Caco-2 (cell line): ENCODE measurements around the gene FCHSD2. TPM values are rescaled to one million over a fixed set of nuclear protein-coding genes. Genes with fewer than 3 reads are reported as not detected.

ENCODE experiments used
- BruUV-seq: library from RNA; stranded (reverse); fragments of 400-500 nt; replicated peaks from 2 replicates; lab custom pipeline; 2021; lab: Mats Ljungman, UMichigan
- CTCF ChIA-PET: fragments of 300-600 bp; sonication (Branson Sonifier 250); formaldehyde crosslinking; loops from one replicate; lab custom pipeline; 2022; ENCODE audit warnings: antibody characterized with exemption; lab: Charles Lee
- POLR2A ChIA-PET: fragments of 300-600 bp; sonication (Branson Sonifier 250); formaldehyde crosslinking; loops from one replicate; lab custom pipeline; 2022; ENCODE audit warnings: antibody characterized with exemption; lab: Charles Lee
- DNase-seq, 2 experiments: peaks; one replicate each; pipeline versions ENCODE4 v3.0.0 to v3.0.0-alpha.2; 2020 to 2022
- H3K27me3 ChIP-seq: replicated peaks from 2 replicates; pipeline ENCODE4 v1.6.0; 2011; ENCODE audit warnings: low read length; ENCODE audit not compliant: control insufficient read depth, insufficient read depth
- H3K36me3 ChIP-seq: 2 replicates; pipeline ENCODE4 v1.5.1; 2011; ENCODE audit warnings: low read length; ENCODE audit not compliant: control insufficient read depth, insufficient read depth
- H3K4me1 ChIP-seq: fragments of 250-450 bp; sonication (Bioruptor Pico); 2 replicates; pipeline ENCODE4 v1.5.1; 2020; ENCODE audit warnings: mild to moderate bottlenecking
- H3K4me3 ChIP-seq: 2 replicates; pipeline ENCODE4 v1.5.1; 2011; ENCODE audit warnings: low read depth, mild to moderate bottlenecking, control low read depth, low read length
- H3K9me3 ChIP-seq: fragments of 250-450 bp; sonication (Bioruptor Pico); 2 replicates; pipeline ENCODE4 v1.5.1; 2020; ENCODE audit warnings: mild to moderate bottlenecking, moderate library complexity
- H3K27ac Mint-ChIP-seq: one replicate; pipeline ENCODE4 v1.8.0; 2022; ENCODE audit warnings: mixed read lengths; ENCODE audit not compliant: unreplicated experiment
- H3K27me3 Mint-ChIP-seq: one replicate; pipeline ENCODE4 v1.8.0; 2022; ENCODE audit warnings: mixed read lengths; ENCODE audit not compliant: insufficient read depth, unreplicated experiment
- H3K36me3 Mint-ChIP-seq: one replicate; pipeline ENCODE4 v1.8.0; 2022; ENCODE audit warnings: mild to moderate bottlenecking, mixed read lengths; ENCODE audit not compliant: insufficient read depth, unreplicated experiment
- H3K4me1 Mint-ChIP-seq: one replicate; pipeline ENCODE4 v1.8.0; 2022; ENCODE audit warnings: low read depth, mixed read lengths; ENCODE audit not compliant: unreplicated experiment
- H3K4me3 Mint-ChIP-seq: one replicate; pipeline ENCODE4 v1.8.0; 2022; ENCODE audit warnings: mild to moderate bottlenecking, moderate library complexity, mixed read lengths; ENCODE audit not compliant: unreplicated experiment
- H3K9me3 Mint-ChIP-seq: one replicate; pipeline ENCODE4 v1.8.0; 2022; ENCODE audit warnings: mixed read lengths; ENCODE audit not compliant: unreplicated experiment
- CTCF ChIP-seq, 2 experiments: fragments of 200-600 bp in 1 of 2; IDR thresholded peaks; 1 replicate in 1 of 2; 2 replicates in 1 of 2; pipeline versions ENCODE4 v1.5.1 to v1.8.0; 2011 to 2022; ENCODE audit warnings: antibody characterized with exemption in 1 of 2, control low read depth in 1 of 2, inconsistent platforms in 1 of 2, low read depth in 1 of 2, low read length in 1 of 2, mild to moderate bottlenecking in 1 of 2, moderate library complexity in 1 of 2; ENCODE audit not compliant: insufficient read depth in 1 of 2, severe bottlenecking in 1 of 2, unreplicated experiment in 1 of 2
- intact Hi-C: fragments of 100-400 bp; cut with micrococcal nuclease; formaldehyde crosslinking; loops from one replicate; pipeline ENCODE4 v1.10.0; 2022; ENCODE audit not compliant: unreplicated experiment
- total RNA-seq: library from RNA; stranded (reverse); gene quantifications from 2 replicates; pipeline ENCODE4 v1.2.3, GENCODE V29; 2022

Gene FCHSD2
- total RNA-seq, 1 experiment from 2014 or later: 32.7 TPM

GRCh38 chr11:72833811-72834493 lies 308.2 kb downstream of the FCHSD2 start:
- Mint-ChIP-seq H3K27me3 (no peaks in the 10 kb centered on the region), H3K4me1 (peaks cover 16% of the 10 kb centered on the region), H3K27ac (no peak overlapping the region), H3K9me3 (no peaks in the 10 kb centered on the region), H3K4me3 (no peak overlapping the region), H3K36me3 (peaks cover 17% of the 10 kb centered on the region)
- H3K9me3 ChIP-seq: no peaks in the 10 kb centered on the region
- intact Hi-C loops: no loop called here
- POLR2A ChIA-PET: no interaction called here
- no peaks in the 10 kb centered on the region for H3K27me3 ChIP-seq
- no peak for DNase-seq
- no peak for TF ChIP-seq CTCF (IDR thresholded peaks at IDR 0.05; ENCODE audit: insufficient read depth in 1 of 2, low read depth in 1 of 2, low read length in 1 of 2, severe bottlenecking in 1 of 2, unreplicated experiment in 1 of 2)
- no TSS peak for BruUV-seq
- H3K4me1 ChIP-seq: peaks cover 10% of the 10 kb centered on the region
- CTCF ChIA-PET: interaction anchor here (0.7 to 2.0 kb wide), 4 partner anchors 11 to 109 kb away, joined by 3 to 8 read pairs (median 3); partner anchors contain the start of gene STARD10
- H3K36me3 ChIP-seq: no peaks in the 10 kb centered on the region
- H3K4me3 ChIP-seq: no peak overlapping the region

- Mint-ChIP-seq H3K27me3 (no peaks in the 10 kb centered on the region), H3K27ac (peak overlapping the region; percentile 16), H3K4me3 (no peak overlapping the region), H3K4me1 (peaks cover 19% of the 10 kb centered on the region), H3K36me3 (peaks cover 17% of the 10 kb centered on the region), H3K9me3 (no peaks in the 10 kb centered on the region)
- DNase-seq: no peak
- ChIA-PET CTCF (interaction anchor here (0.7 to 7.2 kb wide), 4 partner anchors 39 to 345 kb away, joined by 3 to 65 read pairs (median 8); partner anchors contain the start of gene STARD10), POLR2A (no interaction called here)
- intact Hi-C loops: no loop called here
- H3K4me1 ChIP-seq: peaks cover 10% of the 10 kb centered on the region
- H3K27me3 ChIP-seq: no peaks in the 10 kb centered on the region
- H3K4me3 ChIP-seq: no peak overlapping the region
- no peaks in the 10 kb centered on the region for H3K9me3 ChIP-seq
- no peak for TF ChIP-seq CTCF (IDR thresholded peaks at IDR 0.05; ENCODE audit: insufficient read depth in 1 of 2, low read depth in 1 of 2, low read length in 1 of 2, severe bottlenecking in 1 of 2, unreplicated experiment in 1 of 2)
- H3K36me3 ChIP-seq: no peaks in the 10 kb centered on the region
- no TSS peak for BruUV-seq
These were observed 308.9 kb downstream of the FCHSD2 start for GRCh38 chr11:72833083-72833733.

- Histone ChIP-seq H3K9me3 (no peaks in the 10 kb centered on the region), H3K27me3 (no peaks in the 10 kb centered on the region), H3K4me3 (no peak overlapping the region), H3K36me3 (no peaks in the 10 kb centered on the region), H3K4me1 (peaks cover 10% of the 10 kb centered on the region)
- no peak for TF ChIP-seq CTCF (IDR thresholded peaks at IDR 0.05; ENCODE audit: insufficient read depth in 1 of 2, low read depth in 1 of 2, low read length in 1 of 2, severe bottlenecking in 1 of 2, unreplicated experiment in 1 of 2)
- ChIA-PET CTCF (interaction anchor here (0.6 to 7.2 kb wide), 11 partner anchors 12 to 404 kb away, joined by 3 to 65 read pairs (median 5); no protein-coding TSS in a partner anchor), POLR2A (no interaction called here)
- peaks cover 24% of the 10 kb centered on the region for H3K4me1 Mint-ChIP-seq
- peaks cover 17% of the 10 kb centered on the region for H3K36me3 Mint-ChIP-seq
- intact Hi-C loops: no loop called here
- no peak overlapping the region for H3K4me3 Mint-ChIP-seq
- DNase-seq: no peak
- H3K27me3 Mint-ChIP-seq: no peaks in the 10 kb centered on the region
- peak overlapping the region; percentile 58 for H3K27ac Mint-ChIP-seq
- BruUV-seq: no TSS peak
- H3K9me3 Mint-ChIP-seq: no peaks in the 10 kb centered on the region
These were observed 309.6 kb downstream of the FCHSD2 start for GRCh38 chr11:72832301-72833082.
